DMS53 (cell line): ENCODE data around the gene MAP2.

Experiments
- DNase-seq: peaks from one replicate; lab custom pipeline; 2025; lab: John Stamatoyannopoulos, UW

Gene MAP2

DNA sequence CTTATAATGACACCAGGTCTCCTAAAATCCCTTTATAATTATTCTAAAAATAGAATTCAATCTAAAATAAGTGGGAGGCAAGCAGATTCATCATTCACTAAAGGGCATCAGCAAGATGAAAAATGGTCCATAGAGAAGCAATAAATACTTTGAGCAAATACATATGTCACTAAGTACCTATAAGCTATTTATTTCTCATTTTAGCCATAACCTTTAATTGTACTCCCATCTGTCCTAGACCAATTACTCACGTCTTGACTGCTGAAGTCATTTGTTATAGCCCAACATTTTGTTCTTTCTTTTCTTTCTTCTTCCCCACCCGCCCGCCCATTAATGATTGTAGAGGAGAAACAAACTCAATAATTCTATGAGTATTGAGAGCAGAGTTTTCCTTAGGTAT, 105.7 kb downstream of the MAP2 start:
- no peak for DNase-seq

DNA sequence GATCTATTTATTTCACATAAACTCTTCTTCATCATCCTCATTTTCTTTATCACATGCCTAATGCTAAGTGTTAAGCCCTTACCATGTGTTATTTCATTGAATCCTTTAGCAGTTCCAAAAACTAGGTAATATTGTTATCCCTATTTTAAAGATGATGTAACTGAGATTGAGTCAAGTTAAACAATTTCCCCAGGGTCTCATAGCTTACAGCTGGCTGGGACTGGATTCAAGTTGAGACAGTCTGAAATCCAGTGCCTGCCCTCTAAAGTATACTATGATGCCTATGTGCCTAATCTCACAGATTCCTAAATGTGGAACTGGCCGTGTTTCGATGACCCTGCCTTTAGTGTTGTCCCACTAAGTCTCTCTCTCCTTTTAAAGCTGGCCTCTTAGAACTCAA, 108.5 kb downstream of the MAP2 start:
- no peak for DNase-seq

DNA sequence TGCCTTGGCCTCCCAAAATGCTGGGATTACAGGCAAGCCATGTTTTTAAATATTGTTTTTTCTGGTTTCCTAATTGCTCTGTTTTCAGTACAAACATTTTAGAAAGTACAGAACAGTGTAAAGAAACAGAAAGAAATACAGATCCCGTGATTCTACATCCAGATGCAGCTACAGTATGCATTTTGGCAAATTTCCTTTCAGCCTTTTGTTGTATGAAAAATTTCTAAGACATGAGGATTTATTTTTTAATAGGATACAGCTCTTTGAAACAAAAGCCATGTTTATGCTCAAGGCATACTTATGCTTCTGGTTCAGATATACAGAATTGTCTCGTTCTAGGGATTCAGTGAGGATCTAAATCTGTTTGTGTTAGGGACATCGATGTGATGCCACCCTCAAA, 109.5 kb downstream of the MAP2 start:
- DNase-seq: no peak

DNA sequence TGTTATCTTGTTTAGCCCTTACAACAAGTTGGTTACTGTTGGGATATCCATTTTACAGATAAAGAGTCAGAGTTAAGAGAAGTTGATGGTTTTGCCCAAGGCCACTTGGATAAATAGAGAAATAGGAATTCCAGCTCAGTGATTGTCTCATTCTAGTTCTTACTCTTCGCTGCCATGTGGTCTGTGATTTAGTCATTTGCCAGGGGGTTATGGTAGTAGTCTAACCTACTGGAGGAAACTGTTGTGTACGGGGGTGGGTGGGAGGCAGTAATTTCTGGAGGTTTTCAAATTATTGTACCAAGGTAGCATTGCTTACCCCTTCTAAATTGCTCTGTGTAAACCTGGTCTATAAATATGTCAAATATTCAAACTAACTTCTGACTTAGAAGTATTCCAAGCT, 110.4 kb downstream of the MAP2 start:
- DNase-seq: no peak

DNA sequence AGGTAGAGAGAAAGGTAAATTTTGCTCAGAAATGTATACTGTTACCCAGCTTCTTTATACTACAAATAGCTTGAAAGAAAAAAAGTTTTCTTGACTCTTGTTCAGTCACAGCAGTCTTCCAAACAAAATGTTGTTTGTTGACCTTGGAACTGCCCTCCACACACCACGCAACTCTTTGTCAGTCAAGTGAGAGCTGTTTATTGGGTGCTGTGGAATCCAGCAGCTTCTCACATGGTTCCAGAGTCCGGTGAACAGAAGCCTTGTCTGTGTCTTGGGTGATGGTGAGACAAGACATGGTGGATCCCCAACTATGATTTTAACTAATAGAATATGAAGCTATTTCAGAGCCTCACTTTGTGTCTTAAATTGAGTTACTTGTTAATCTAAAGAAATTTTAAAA, 112.5 kb downstream of the MAP2 start:
- DNase-seq: no peak

DNA sequence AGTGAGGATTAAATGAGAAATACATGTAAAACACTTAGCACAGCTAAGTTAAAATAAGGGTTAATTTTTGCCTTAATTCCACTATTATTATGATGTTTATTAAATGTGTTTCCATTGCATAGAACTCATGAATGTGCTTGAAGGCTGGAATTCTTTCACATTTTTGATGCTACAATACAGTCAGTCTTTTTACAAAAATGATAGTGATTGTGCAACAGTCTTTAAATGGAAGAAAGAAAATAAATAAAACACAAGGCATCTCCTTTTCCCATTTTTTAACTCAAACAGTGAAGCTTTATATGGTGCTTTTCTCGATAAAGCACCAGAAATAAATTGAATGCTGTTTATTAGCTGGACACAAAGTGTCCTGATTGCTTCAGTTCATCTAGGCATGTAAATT, 123.9 kb downstream of the MAP2 start:
- DNase-seq: no peak

DNA sequence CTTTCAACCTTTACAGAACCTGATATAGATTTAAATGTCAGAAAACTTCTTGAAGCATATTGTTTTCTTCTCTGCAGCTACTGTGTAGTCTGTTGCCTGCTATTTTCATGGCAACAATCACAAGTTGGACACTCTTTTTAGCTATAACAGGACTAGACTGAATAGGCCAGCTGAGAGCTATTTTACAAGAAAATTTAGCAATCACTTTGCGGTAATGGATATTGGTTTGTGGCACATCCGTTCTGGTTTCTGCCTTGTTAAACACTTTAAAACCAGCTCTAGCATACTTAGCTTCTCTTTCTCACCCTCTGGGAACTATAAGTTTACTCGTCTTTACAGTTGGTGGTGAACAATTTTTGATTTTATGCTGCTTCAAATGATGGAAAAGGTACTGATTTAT, 125.7 kb downstream of the MAP2 start:
- DNase-seq: no peak

DNA sequence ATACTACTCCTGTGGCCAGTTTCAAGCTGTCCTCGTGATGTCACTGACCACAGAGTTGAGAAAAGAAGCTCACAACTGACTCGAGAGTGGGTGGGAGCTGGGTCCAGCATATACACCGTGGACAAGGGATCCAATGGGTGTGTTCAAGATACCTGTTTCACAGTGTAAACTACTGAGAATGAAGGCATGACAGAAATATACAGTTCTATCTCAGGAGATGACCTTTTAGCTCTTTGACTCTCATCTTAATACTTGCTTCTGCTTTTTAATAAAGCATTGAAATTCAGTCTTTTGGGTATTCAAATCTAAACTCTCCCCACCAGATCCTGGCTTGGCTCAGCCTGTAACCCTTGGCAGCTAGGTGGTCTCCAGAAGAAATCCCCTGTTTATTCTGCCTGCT, 130.1 kb downstream of the MAP2 start:
- no peak for DNase-seq

DNA sequence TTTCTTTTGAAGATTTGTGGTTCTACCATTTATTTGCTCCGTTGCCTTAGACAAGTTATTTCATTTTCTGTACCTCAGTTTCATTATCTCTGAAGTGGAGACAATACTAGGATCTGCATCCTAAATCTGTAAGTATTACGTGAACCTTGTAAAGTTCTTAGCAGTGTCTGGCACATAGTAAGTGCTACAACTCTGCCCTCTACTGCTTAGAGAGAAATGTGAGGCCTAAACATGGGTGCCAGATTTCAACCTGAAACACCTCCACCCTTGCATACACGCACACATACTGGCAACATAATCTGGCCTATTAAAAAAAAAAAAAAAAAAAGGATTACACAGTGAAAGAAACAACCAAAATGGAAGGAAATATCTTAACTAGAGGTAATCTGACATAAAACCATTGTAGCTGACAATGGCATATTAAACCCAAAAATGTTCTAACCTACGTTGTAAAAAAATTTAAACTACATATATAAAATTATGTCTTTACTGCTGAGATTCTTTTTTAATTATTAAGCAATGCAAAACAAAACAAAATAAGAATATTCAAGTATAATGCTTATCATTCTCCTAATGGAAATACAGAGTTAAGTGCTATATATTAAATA, 132.6 kb downstream of the MAP2 start:
- DNase-seq: peak; percentile 74

DNA sequence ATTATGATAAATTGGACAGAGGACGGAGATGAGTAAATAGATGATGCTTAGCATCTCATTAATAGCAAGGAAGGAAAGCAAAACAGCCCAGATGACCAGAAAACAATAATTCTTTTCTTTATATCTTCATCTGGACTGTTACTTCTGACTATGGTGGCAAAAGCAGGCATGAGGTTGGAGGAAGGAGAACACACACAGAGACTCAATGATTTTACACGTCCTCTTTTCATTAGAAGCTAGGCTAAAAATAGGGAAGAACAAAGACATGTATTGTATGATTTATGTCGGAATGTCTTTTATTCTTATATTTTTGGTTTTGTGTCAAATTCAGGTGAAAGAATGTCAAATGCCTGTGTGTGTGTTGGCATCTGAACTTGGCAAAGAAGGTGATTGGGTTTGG, 137.1 kb downstream of the MAP2 start:
- no peak for DNase-seq

DNA sequence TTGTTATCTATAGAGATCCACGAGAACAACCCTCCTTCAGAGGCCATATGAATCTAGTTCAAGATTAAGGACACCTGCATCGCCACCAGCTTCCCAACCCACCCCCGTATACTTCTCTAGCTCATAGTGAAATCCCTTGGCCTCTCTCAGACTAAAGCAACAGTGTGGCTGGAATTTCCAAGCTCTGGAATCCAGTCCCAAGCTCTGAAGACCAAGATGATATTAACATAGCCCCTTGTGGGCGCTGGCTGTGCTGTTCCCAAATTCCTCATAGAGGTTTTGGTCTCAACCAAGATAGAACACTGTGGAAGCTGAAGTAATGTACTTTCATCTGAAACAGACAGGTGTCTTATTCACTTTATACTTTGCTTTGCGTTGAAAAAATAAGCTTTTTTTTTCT, 139.6 kb downstream of the MAP2 start:
- no peak for DNase-seq

DNA sequence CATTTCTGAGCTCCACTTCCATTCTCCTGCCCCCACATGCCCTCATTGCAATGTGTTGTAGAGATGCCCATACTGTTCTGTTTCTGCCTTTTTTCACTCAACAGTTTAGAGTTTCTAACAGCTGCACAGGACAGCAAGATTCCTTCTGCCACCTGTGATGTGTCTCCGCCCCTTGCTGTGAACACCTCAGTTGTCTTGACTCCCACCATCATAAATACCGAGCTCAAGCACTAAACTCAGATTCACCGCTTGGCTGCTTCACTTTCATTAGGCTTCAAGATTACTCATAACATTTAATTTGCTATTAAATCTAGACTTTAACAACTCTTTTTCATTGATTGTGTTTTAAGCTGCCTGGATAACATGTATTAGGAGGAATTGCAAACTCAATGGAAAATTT, 141.0 kb downstream of the MAP2 start:
- no peak for DNase-seq

DNA sequence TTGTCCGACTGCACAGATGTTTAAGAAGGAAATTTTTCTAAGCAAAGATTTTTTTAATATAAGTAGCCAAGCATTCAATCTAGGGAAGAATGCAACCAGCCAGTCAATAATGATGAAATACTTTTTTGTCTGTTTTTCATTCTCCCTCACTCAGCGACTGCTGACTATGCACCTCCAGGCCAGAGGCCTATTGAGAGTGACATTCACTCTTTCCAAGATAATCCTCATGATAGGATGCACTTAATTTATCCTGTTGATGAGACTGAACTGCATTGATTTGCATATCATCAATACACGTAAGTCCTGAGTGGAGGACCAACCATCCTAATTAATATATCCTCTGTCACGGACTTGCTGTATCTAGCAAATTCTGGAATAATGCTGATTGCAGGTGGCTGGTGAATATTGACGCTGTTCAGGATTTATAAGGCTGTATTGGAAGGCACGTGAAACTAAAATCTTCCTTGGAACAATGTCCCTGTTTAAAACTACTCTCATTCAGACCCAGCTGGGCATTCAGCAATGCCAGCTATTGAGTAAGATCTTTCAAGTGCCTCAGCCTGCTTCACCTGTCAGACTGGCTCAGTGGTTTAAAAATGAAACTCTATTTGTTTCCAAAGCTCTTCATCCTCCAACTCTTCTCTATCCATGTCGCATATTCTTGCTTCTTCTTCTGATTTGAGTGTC, 142.2 kb downstream of the MAP2 start:
- peak; percentile 47 for DNase-seq

DNA sequence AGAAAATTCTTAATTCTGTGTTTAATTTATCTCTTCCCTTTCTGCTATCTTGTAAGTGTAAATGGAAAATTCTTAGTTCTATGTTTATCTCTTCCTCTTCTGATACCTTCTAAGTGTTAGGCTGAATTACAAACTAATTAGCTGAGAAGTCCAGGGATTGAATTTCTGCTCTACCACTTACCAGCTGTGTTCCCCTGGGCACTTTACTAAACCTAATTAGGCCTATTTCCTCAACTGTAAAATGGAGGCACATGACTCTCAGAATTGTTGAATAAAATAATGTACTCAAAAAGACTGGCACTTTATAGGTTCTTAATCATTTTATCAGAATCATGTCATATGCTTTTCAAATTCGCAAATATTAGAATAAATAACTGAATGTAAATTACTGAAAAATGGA, 146.3 kb downstream of the MAP2 start:
- DNase-seq: no peak

DNA sequence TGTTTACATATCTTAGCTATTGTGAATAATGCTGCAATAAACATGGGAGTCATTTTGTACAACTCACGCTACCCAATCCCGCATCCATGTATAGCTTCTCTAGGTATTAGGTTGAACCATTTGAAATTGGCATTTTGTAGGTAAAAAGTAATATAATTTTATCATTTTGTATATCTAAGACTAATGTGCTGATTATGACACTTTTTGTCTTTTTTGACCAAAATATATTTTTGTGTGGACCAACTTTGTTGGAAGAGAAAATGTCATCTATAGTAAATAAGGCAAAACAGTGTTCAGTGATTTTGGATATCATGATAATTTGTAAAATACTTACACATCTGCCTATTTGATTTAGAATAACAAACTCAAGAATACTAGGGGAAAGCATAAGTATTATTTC, 150.7 kb downstream of the MAP2 start:
- no peak for DNase-seq

DNA sequence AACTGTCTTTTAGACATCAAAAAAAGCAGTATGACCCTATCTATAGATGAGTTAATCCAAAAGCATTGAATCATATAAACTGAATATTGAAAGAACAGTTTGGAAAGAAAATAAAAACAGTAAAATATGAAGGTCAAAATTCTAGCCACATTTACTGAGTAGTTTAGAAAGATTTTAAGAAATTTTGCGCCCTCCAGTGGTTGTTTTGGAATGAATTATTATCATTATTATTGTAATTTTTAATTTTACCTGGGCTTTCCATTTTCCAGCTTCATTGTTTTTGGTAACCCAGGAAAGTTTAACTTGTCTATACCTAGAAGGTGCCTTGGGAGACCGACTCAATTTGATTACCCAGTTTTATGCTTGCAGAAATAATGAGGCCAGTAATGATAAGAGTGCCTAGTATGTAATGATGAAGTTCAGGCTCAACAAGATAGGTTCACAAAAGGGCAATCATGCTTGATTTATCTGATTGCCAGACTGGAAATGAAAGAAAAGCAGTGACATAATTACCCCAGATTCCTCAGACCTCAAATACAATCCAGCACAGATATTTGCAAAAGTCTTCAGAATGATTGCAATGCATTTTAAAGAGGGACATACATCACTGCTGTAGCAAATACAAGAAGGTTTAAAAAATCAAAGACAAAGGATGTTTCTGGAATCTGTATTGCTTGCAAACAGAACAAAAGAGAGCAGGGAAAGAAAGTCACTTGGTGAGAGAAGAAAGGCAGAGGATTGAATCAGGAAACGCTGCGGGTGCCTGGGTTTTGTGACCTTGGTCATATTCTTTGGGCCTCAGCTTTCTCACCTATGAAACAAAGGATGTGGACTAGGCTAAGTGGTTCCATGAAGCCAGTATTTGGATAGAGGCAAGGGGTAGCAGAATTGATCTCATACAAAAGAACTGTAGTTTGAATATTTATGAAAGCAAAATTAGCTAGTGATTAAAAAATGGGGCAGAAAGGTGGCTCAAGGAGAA, 153.8 kb downstream of the MAP2 start:
- peak; percentile 64 for DNase-seq

DNA sequence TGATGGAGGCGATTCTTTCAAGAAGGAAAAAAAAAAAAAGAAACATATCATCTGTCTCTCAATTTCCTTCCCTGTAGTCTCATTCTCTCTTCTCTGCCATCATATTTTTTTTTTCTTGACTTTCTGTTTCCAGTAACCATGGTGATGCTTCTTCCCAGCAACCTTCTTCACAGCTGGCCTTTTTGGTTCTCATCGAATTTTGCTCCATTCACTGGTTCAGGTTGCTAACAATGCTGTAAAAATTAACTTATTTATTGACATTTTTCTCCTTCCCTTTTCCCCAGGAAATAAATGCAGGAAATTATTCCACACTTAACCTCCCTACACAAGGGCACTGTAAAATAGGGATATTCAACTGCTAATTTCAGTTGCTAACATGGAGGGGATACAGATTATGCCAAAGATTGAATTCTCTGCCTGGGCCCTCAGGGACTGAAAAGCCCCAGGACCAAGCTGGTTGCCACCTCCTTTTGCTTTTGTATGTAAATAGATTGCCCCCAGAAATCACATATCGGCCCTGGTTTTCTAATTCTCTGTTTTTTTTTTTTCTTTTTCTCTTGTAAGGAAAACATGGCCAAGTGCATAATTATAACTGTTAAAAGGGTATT, 154.7 kb downstream of the MAP2 start:
- peak; percentile 8 for DNase-seq

DNA sequence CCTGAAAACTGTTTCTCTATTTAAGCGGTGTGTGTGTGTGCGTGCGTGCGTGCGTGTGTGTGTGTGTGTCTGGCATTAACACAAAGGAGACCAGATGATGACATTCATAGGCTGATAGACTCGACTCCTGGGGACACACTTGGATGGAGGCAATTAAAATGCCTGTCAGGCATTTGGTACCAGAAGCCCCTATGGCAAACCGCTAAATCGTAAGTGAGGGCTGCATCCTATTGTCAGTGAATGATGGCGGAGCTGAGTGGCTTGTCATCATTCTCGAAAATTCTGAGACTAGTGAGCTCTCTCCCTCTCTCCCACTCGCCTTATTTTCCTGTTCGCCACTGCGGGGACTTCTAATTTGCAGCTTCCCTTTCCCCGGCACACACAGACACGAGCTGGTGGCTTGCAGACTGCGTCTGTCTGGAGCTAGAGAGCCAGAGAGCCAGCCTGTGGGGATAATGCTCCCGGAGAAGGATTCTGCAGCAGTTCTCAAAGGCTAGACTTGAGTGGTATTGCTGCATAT, 155.4 kb downstream of the MAP2 start:
- DNase-seq: no peak

DNA sequence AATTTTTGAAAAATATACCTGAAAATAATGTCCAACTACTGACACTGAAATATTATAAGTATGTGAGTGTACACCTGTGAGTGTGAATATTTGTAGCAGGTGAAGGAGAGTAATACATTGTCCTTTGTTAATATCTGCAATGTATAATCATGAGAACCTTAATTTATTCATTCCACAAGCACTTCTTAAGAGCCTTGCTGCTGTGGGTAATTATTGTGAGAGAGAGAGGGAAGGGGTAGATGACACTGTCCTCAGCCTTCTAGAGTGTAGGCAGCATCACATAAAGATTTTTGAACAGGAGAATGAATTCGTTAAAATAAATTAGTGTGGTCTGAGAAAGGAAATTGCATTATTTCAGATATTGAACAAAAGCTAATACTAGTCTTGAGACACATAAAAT, 157.2 kb downstream of the MAP2 start:
- DNase-seq: no peak

DNA sequence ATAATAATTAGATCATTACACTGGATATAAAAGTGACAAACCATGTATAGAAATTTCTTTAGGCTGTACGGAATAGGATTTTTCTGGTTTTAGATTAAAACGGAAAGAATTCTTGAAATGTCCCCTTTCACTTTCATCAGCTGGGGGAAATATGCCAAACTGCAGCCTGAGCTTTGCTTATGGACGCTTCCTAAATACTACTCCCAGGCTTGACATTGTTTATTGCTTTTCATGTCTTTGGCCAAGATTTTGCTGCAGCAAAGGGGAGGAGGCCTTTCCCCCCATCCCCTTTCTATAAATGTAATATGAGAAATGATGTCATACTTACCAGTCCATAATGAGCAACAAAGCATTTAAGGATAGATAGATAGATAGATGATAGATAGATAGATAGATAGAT, 158.4 kb downstream of the MAP2 start:
- DNase-seq: no peak

DNA sequence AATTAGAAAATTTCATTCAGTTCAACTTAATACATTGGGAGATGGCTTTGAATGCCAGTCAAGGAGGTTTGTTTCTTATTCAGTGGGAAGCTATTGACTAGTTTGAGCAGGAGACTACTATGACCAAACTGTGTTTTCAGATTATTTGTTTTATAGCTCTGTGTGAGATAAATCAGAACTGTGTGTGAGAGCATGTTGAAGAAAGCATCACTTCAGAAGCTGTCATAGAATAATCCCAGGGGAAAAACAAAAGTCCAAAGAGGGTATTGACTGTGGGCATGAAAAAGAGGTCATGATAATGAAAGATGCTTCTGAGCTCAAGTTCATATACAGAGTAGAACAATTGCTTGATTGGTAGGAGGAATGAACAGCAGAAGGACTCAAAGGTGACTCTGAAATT, 160.6 kb downstream of the MAP2 start:
- DNase-seq: no peak

DNA sequence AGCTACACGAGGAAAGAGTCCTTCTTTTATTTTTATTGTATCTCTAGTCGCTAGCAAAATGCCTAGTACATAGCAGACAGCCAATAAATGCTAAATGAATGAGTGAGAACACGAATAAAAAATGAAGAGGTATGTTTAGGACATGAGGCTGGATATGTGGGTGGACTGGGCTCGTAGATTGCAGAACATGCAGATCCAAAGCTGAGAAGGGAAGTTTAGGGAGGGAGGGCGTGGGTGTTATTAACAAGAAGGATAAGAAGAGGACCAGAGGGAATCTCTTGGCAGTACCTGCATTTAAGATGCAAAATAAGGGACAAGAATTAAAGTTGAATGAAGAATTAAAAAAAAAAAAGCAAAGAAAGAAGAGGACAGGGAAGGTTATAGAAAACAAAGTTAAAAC, 161.1 kb downstream of the MAP2 start:
- DNase-seq: no peak
